MM.1S (cell line): ENCODE results near the gene NOL4L.

Source experiments
- DNase-seq: peaks from one replicate; pipeline ENCODE4 v3.0.0-alpha.2; 2015
- H2AFZ ChIP-seq: fragments of 300-600 bp; sonication (generic); 2 replicates; pipeline ENCODE4 v1.6.0; 2016; ENCODE audit warnings: antibody characterized with exemption, low read length
- H3F3A ChIP-seq: fragments of 300-600 bp; sonication (generic); 2 replicates; pipeline ENCODE4 v1.6.1; 2016; ENCODE audit warnings: mild to moderate bottlenecking, antibody characterized with exemption, low read length, moderate library complexity, mixed read lengths; ENCODE audit not compliant: insufficient read depth
- H3K27ac ChIP-seq: fragments of 300-600 bp; sonication (generic); 2 replicates; pipeline ENCODE4 v1.5.1; 2016; ENCODE audit warnings: mild to moderate bottlenecking, low read length
- H3K27me3 ChIP-seq: fragments of 300-600 bp; sonication (generic); replicated peaks from 2 replicates; pipeline ENCODE4 v1.6.0; 2016; ENCODE audit warnings: low read length; ENCODE audit not compliant: insufficient read depth
- H3K36me3 ChIP-seq: fragments of 300-600 bp; sonication (generic); replicated peaks from 2 replicates; pipeline ENCODE4 v1.6.1; 2016; ENCODE audit warnings: mild to moderate bottlenecking, low read length, mixed read lengths; ENCODE audit not compliant: insufficient read depth
- H3K4me1 ChIP-seq: fragments of 300-600 bp; sonication (generic); 2 replicates; pipeline ENCODE4 v1.6.1; 2016; ENCODE audit warnings: low read length, mixed read lengths
- H3K4me2 ChIP-seq: fragments of 300-600 bp; sonication (generic); 2 replicates; pipeline ENCODE4 v1.6.0; 2016; ENCODE audit warnings: low read depth, low read length
- H3K4me3 ChIP-seq: fragments of 300-600 bp; sonication (generic); 2 replicates; pipeline ENCODE4 v1.5.1; 2016; ENCODE audit warnings: low read length, mixed read lengths
- H3K79me2 ChIP-seq: fragments of 300-600 bp; sonication (generic); 2 replicates; pipeline ENCODE4 v1.6.1; 2016; ENCODE audit warnings: mixed run types, low read length, mixed read lengths
- H3K9ac ChIP-seq: fragments of 300-600 bp; sonication (generic); 2 replicates; pipeline ENCODE4 v1.6.1; 2016; ENCODE audit warnings: low read length, mixed read lengths
- H3K9me2 ChIP-seq: fragments of 300-600 bp; sonication (generic); replicated peaks from 2 replicates; pipeline ENCODE4 v1.6.1; 2016; ENCODE audit warnings: mild to moderate bottlenecking, low read length, mixed read lengths; ENCODE audit not compliant: insufficient read depth
- H3K9me3 ChIP-seq: fragments of 300-600 bp; sonication (generic); replicated peaks from 2 replicates; pipeline ENCODE4 v1.6.1; 2016; ENCODE audit warnings: mild to moderate bottlenecking, low read length, mixed read lengths; ENCODE audit not compliant: insufficient read depth
- H4K20me1 ChIP-seq: fragments of 300-600 bp; sonication (generic); 2 replicates; pipeline ENCODE4 v1.6.1; 2016; ENCODE audit warnings: mild to moderate bottlenecking, low read length, moderate library complexity, mixed read lengths; ENCODE audit not compliant: insufficient read depth
- EZH2 ChIP-seq: fragments of 300-600 bp; sonication (generic); optimal IDR thresholded peaks from 2 replicates; pipeline ENCODE3; 2017; ENCODE audit warnings: low read depth, mild to moderate bottlenecking, antibody characterized with exemption, low read length, mixed read lengths
- EZH2phosphoT487 ChIP-seq: fragments of 300-600 bp; sonication (generic); IDR thresholded peaks from 2 replicates; pipeline ENCODE4 v1.6.1; 2018; ENCODE audit warnings: antibody characterized with exemption, low read length
- TF ChIP-seq, protein P1 (sequence below): fragments of 300-600 bp; sonication (generic); IDR thresholded peaks from 2 replicates; pipeline ENCODE4 v1.5.1; 2016; ENCODE audit warnings: antibody characterized with exemption, low read length, mixed read lengths

Gene NOL4L

DNA sequence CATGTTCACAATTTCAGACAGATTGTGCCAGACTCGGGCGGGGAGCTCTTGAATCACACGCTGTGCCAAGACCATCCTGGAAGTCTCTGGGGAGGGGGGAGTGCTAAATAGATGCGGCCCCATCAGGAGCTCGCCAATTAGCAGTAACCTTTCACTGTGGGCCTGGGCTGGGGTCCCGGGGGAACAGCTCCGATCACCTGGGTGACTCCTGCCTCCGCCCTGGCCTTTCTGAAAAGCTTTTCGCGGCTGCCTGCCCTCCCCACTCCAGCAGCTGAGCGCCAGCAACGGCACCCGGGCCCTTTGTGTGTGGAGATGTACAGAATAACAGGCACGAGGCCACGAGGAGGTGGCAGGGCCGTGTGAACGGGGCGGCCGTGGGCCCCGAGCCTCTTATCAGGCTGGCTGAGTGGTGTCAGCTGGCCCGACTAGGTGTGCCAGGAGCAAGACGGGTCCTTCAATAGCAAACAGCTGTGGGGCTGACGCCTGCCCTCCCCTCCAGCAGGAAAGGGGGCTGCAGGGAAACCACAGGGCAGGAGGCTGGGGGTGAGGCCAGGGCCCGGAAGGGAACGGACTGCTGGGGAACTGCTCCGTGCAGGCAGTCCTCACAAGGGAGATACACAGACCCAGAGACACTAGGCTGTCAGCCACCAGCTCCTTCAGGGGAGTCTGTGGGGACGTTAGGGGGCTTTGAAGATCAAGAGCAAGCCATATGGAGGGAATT is 56.8 kb downstream of the NOL4L start:
- H3K27me3 ChIP-seq = no peaks in the 10 kb centered on the region
- H2AFZ ChIP-seq = no peak overlapping the region
- no peaks in the 10 kb centered on the region for H3K79me2 ChIP-seq
- no peak overlapping the region for H3K27ac ChIP-seq
- H3K9me2 ChIP-seq = no peaks in the 10 kb centered on the region
- H4K20me1 ChIP-seq = no peaks in the 10 kb centered on the region
- no peaks in the 10 kb centered on the region for H3F3A ChIP-seq
- DNase-seq = no peak
- H3K9me3 ChIP-seq = no peaks in the 10 kb centered on the region
- no peak overlapping the region for H3K4me3 ChIP-seq
- H3K4me2 ChIP-seq = no peak overlapping the region
- H3K9ac ChIP-seq = no peak overlapping the region
- TF ChIP-seq EZH2phosphoT487 (no peak), EZH2 (no peak)
- TF ChIP-seq, protein P1, sequence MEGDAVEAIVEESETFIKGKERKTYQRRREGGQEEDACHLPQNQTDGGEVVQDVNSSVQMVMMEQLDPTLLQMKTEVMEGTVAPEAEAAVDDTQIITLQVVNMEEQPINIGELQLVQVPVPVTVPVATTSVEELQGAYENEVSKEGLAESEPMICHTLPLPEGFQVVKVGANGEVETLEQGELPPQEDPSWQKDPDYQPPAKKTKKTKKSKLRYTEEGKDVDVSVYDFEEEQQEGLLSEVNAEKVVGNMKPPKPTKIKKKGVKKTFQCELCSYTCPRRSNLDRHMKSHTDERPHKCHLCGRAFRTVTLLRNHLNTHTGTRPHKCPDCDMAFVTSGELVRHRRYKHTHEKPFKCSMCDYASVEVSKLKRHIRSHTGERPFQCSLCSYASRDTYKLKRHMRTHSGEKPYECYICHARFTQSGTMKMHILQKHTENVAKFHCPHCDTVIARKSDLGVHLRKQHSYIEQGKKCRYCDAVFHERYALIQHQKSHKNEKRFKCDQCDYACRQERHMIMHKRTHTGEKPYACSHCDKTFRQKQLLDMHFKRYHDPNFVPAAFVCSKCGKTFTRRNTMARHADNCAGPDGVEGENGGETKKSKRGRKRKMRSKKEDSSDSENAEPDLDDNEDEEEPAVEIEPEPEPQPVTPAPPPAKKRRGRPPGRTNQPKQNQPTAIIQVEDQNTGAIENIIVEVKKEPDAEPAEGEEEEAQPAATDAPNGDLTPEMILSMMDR = no peak
- H3K4me1 ChIP-seq = peaks cover 6% of the 10 kb centered on the region; the same call in 1 of the 2 replicates
- no peaks in the 10 kb centered on the region for H3K36me3 ChIP-seq

DNA sequence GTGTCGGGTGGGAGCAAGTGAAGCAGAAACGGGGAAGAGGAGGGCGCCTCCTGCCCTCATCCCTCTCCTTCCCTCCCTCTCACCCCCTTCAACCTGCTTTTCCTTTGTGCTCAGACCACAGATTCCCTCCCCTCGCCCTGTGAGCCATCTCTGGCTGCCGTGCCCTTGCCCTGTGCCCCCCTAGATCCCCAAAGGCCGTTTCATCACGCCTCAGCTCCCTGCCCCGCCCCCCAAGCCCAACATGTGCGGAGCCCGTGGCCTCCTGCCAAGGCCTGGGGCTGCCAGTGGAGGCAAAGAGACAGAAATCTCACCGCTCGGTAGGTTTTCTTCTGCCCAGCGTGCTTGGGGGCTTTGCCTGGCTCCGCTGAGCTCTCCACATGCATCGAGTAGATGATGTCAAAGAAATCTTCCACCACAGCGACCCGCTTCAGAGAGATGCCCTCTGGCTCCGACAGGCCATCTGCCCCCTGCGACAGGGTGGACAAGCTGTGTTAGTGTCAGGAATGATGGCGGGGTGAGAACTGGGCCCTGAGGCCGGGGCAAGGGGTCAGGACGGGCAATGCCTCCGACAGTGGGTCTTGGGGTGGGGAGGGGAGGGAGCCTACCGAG is 57.6 kb downstream of the NOL4L start:
- H3K27me3 ChIP-seq = no peaks in the 10 kb centered on the region
- H3F3A ChIP-seq = no peaks in the 10 kb centered on the region
- no peak overlapping the region for H3K27ac ChIP-seq
- H3K9ac ChIP-seq = no peak overlapping the region
- no peak overlapping the region for H3K4me2 ChIP-seq
- no peak for DNase-seq
- H3K9me2 ChIP-seq = no peaks in the 10 kb centered on the region
- no peaks in the 10 kb centered on the region for H4K20me1 ChIP-seq
- no peaks in the 10 kb centered on the region for H3K79me2 ChIP-seq
- H2AFZ ChIP-seq = no peak overlapping the region
- H3K4me3 ChIP-seq = no peak overlapping the region
- peaks cover 6% of the 10 kb centered on the region; the same call in 1 of the 2 replicates for H3K4me1 ChIP-seq
- no peaks in the 10 kb centered on the region for H3K9me3 ChIP-seq
- TF ChIP-seq, protein P1 = no peak
- TF ChIP-seq EZH2 (no peak), EZH2phosphoT487 (no peak)
- no peaks in the 10 kb centered on the region for H3K36me3 ChIP-seq

DNA sequence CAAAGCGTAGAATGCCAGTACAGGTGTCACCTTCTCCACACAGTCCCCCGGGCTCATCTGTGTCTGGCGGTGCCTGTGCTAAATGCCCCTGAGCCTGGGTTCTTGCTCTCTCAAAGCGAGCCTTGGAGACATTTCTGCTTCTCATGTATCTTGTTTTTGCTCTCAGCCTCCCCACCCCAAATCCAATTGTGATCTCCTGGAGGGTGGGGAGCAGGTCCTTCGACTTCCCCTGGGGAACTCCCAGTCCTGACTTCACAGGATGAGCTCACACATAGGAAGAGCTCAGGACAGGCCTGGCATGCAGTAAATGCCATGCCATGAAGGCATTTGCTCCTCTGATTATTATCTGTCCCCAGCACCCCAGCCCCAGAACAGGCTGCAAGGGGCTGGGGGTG is 58.1 kb downstream of the NOL4L start:
- H2AFZ ChIP-seq = no peak overlapping the region
- H3F3A ChIP-seq = no peaks in the 10 kb centered on the region
- no peaks in the 10 kb centered on the region for H4K20me1 ChIP-seq
- H3K9me2 ChIP-seq = no peaks in the 10 kb centered on the region
- H3K4me1 ChIP-seq = peaks cover 6% of the 10 kb centered on the region; the same call in 1 of the 2 replicates
- no peaks in the 10 kb centered on the region for H3K36me3 ChIP-seq
- H3K27ac ChIP-seq = no peak overlapping the region
- no peaks in the 10 kb centered on the region for H3K27me3 ChIP-seq
- no peak overlapping the region for H3K4me3 ChIP-seq
- no peak overlapping the region for H3K9ac ChIP-seq
- TF ChIP-seq, protein P1 = no peak
- TF ChIP-seq EZH2phosphoT487 (no peak), EZH2 (no peak)
- H3K9me3 ChIP-seq = no peaks in the 10 kb centered on the region
- no peak overlapping the region for H3K4me2 ChIP-seq
- DNase-seq = no peak
- no peaks in the 10 kb centered on the region for H3K79me2 ChIP-seq
